ENCODE measurements around the gene PRICKLE4. TPM values are rescaled to one million over a fixed set of nuclear protein-coding genes. Genes with fewer than 3 reads are reported as not detected.

Gene PRICKLE4
- total and polyA plus RNA-seq, 2 of the 4 experiments (the other 2 are of a cell fraction) = 0.72 TPM; not detected in 1

- Histone ChIP-seq H2BK5ac (ENCODE audit: low read depth, low read length, poor library complexity, severe bottlenecking) (no peak overlapping the region), H3K4me3 (ENCODE audit: insufficient read depth, low read depth, low read length) (no peak overlapping the region), H3K36me3 (ENCODE audit: control insufficient read depth, insufficient read depth, low read length) (no peaks in the 10 kb centered on the region), H3K79me1 (ENCODE audit: low read depth in 1 of 2, low read length in 2 of 2) (no peaks in the 10 kb centered on the region), H3K9me3 (ENCODE audit: control insufficient read depth, insufficient read depth, low read length) (no peaks in the 10 kb centered on the region), H3K4me1 (ENCODE audit: control insufficient read depth, insufficient read depth, low read length) (no peaks in the 10 kb centered on the region), H2AFZ (replicated peaks; ENCODE audit: low read length, poor library complexity) (no peak overlapping the region), H2AK5ac (ENCODE audit: low read depth, low read length) (no peak overlapping the region), H4K91ac (ENCODE audit: insufficient read depth, low read depth, low read length) (no peak overlapping the region), H3K9me1 (ENCODE audit: insufficient read depth, low read length) (peaks cover 4% of the 10 kb centered on the region; the same call in 1 of the 2 replicates), H3K14ac (replicated peaks; ENCODE audit: low read depth, low read length) (no peak overlapping the region), H3K18ac (ENCODE audit: low read depth, low read length) (no peak overlapping the region), H2BK20ac (ENCODE audit: low read depth, low read length) (no peak overlapping the region), H3K23ac (ENCODE audit: low read depth, low read length) (no peak overlapping the region), H3K4me2 (ENCODE audit: low read depth, low read length) (no peak overlapping the region), H3K27me3 (ENCODE audit: control insufficient read depth, insufficient read depth, low read length) (peaks cover 4% of the 10 kb centered on the region; the same call in 1 of the 2 replicates), H2AK9ac (replicated peaks; ENCODE audit: low read depth, low read length, poor library complexity) (no peak overlapping the region), H4K20me1 (ENCODE audit: insufficient read depth, low read length) (no peaks in the 10 kb centered on the region), H3K4ac (ENCODE audit: low read depth, low read length) (no peak overlapping the region), H2BK120ac (ENCODE audit: low read depth, low read length) (no peak overlapping the region), H4K8ac (ENCODE audit: low read depth in 2 of 2, low read length in 2 of 2) (no peak overlapping the region), H4K5ac (ENCODE audit: low read depth, low read length) (no peak overlapping the region), H3K9ac (ENCODE audit: low read depth, low read length) (no peak overlapping the region), H2BK15ac (ENCODE audit: low read depth, low read length) (no peak overlapping the region), H3K56ac (ENCODE audit: extremely low read depth, insufficient read depth, low read length) (no peak overlapping the region), H3K27ac (ENCODE audit: insufficient read depth, low read length) (no peak overlapping the region)
- intact Hi-C loops (cut with micrococcal nuclease) (no loop called here), dilution Hi-C loops (cut with HindIII; ENCODE audit: low sequenced_read_pairs, unreplicated experiment) (no loop called here), in situ Hi-C loops (cut with MboI; ENCODE audit: low sequenced_read_pairs) (no loop called here)
- TF ChIP-seq MXI1 (IDR thresholded peaks at IDR 0.05; ENCODE audit: borderline replicate concordance, low read depth, low read length) = no peak
- TF ChIP-seq RFX5 (IDR thresholded peaks at IDR 0.05; ENCODE audit: low read depth, low read length) = no peak
- TF ChIP-seq BHLHE40 (IDR thresholded peaks at IDR 0.05; ENCODE audit: low read depth, low read length) = no peak
- no peak for TF ChIP-seq RAD21 (IDR thresholded peaks at IDR 0.05; ENCODE audit: low read length)
- TF ChIP-seq FOS (IDR thresholded peaks at IDR 0.05; ENCODE audit: low read depth, low read length) = no peak
- no peak for TF ChIP-seq NFE2L2 (IDR thresholded peaks at IDR 0.05; ENCODE audit: low read depth, low read length)
- no peak for TF ChIP-seq USF2 (IDR thresholded peaks at IDR 0.05; ENCODE audit: low read depth, low read length)
- no peak for TF ChIP-seq RCOR1 (IDR thresholded peaks at IDR 0.05; ENCODE audit: insufficient replicate concordance, low read length)
- TF ChIP-seq CEBPB (IDR thresholded peaks at IDR 0.05; ENCODE audit: low read depth, low read length) = no peak
- TF ChIP-seq MAZ (IDR thresholded peaks at IDR 0.05; ENCODE audit: borderline replicate concordance, low read depth, low read length) = no peak
- no peak for TF ChIP-seq MAFK (IDR thresholded peaks at IDR 0.05; ENCODE audit: low read depth, low read length)
- DNase-seq = no peak
- no peak for ATAC-seq (ENCODE audit: low read depth)
- ChIA-PET POLR2A (ENCODE audit: unreplicated experiment) (no interaction called here), CTCF (no interaction called here)
- BruUV-seq (replicated peaks) = no TSS peak
- 60% methylated on average over 1 of the region's 4 CpGs; no CpG with 5 or more reads in 1 of the 2 experiments for WGBS, 2 experiments (ENCODE audit: extremely low coverage in 2 of 2, insufficient read length in 1 of 2)
Observed at GRCh38 chr6:41739041-41739440, 41.5 kb upstream of the PRICKLE4 start.
